Renal cortex interstitium (tissue), 15 donors: ENCODE results near the gene SLC29A4. TPM values are rescaled to one million over a fixed set of nuclear protein-coding genes. Genes with fewer than 3 reads are reported as not detected.
"Not testable (repeated sequence)": the region's sequence is repeated elsewhere in the genome, so short reads cannot be mapped to it uniquely, and the experiment has no call there.

Source experiments
- DNase-seq, 11 donors: peaks; one replicate each; pipeline ENCODE4 v3.0.0-alpha.2; 2013; ENCODE audit warnings: low read depth in 9 of 11, low spot score in 4 of 11; ENCODE audit errors: extremely low read depth in 1 of 11
- long read RNA-seq, 16 experiments: transcript quantifications; one replicate each; lab custom pipeline, GENCODE V29; 2026
- polyA plus RNA-seq, 3 donors: library from polyadenylated mRNA; unstranded; fragments of 120-200 nt; gene quantifications; one replicate each; pipeline ENCODE4 v1.2.1, GENCODE V29; 2013; ENCODE audit not compliant: insufficient read length in 3 of 3

SLC29A4 gene, protein sequence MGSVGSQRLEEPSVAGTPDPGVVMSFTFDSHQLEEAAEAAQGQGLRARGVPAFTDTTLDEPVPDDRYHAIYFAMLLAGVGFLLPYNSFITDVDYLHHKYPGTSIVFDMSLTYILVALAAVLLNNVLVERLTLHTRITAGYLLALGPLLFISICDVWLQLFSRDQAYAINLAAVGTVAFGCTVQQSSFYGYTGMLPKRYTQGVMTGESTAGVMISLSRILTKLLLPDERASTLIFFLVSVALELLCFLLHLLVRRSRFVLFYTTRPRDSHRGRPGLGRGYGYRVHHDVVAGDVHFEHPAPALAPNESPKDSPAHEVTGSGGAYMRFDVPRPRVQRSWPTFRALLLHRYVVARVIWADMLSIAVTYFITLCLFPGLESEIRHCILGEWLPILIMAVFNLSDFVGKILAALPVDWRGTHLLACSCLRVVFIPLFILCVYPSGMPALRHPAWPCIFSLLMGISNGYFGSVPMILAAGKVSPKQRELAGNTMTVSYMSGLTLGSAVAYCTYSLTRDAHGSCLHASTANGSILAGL
- 10 to 100 TPM; 18.6 to 24.0 (median 23.0) TPM for polyA plus RNA-seq
- long read RNA-seq, donor 1, partial matches to known transcripts: 14 of 15 reads
- long read RNA-seq, donor 1, other reads (novel, unspliced or antisense): 0 of 15 reads
- long read RNA-seq, donor 2, partial matches to known transcripts: 18 of 18 reads
- long read RNA-seq, donor 2, other reads (novel, unspliced or antisense): 0 of 18 reads
- long read RNA-seq, donor 3, full-length matches to known transcripts: 6 of 6 reads
- long read RNA-seq, donor 3, partial matches to known transcripts: 0 of 6 reads
- long read RNA-seq, donor 3, other reads (novel, unspliced or antisense): 0 of 6 reads
- long read RNA-seq, donor 4, full-length matches to known transcripts: 2 of 2 reads
- long read RNA-seq, donor 4, partial matches to known transcripts: 0 of 2 reads
- long read RNA-seq, donor 4, other reads (novel, unspliced or antisense): 0 of 2 reads
- long read RNA-seq, donor 5: 0 reads
- long read RNA-seq, donor 6: 0 reads
- long read RNA-seq, donor 7, partial matches to known transcripts: 25 of 25 reads
- long read RNA-seq, donor 7, other reads (novel, unspliced or antisense): 0 of 25 reads
- long read RNA-seq, donor 8: 0 reads
- long read RNA-seq, donor 9, full-length matches to known transcripts: 5 of 16 reads
- long read RNA-seq, donor 9, partial matches to known transcripts: 11 of 16 reads
- long read RNA-seq, donor 9, other reads (novel, unspliced or antisense): 0 of 16 reads
- long read RNA-seq, donor 10, full-length matches to known transcripts: 2 of 2 reads
- long read RNA-seq, donor 10, partial matches to known transcripts: 0 of 2 reads
- long read RNA-seq, donor 10, other reads (novel, unspliced or antisense): 0 of 2 reads
- long read RNA-seq, donor 11, full-length matches to known transcripts: 1 of 6 reads
- long read RNA-seq, donor 11, partial matches to known transcripts: 5 of 6 reads
- long read RNA-seq, donor 11, other reads (novel, unspliced or antisense): 0 of 6 reads
- long read RNA-seq, donor 12, partial matches to known transcripts: 0 of 1 reads
- long read RNA-seq, donor 12, other reads (novel, unspliced or antisense): 0 of 1 reads
- long read RNA-seq, donor 13: 0 reads
- long read RNA-seq, donor 14, full-length matches to known transcripts: 5 of 12 reads
- long read RNA-seq, donor 14, partial matches to known transcripts: 7 of 12 reads
- long read RNA-seq, donor 14, other reads (novel, unspliced or antisense): 0 of 12 reads
- long read RNA-seq, donor 15, full-length matches to known transcripts: 2 of 8 reads
- long read RNA-seq, donor 15, partial matches to known transcripts: 6 of 8 reads
- long read RNA-seq, donor 15, other reads (novel, unspliced or antisense): 0 of 8 reads
- long read RNA-seq, donor 16, full-length matches to known transcripts: 6 of 6 reads
- long read RNA-seq, donor 16, partial matches to known transcripts: 0 of 6 reads
- long read RNA-seq, donor 16, other reads (novel, unspliced or antisense): 0 of 6 reads

DNA sequence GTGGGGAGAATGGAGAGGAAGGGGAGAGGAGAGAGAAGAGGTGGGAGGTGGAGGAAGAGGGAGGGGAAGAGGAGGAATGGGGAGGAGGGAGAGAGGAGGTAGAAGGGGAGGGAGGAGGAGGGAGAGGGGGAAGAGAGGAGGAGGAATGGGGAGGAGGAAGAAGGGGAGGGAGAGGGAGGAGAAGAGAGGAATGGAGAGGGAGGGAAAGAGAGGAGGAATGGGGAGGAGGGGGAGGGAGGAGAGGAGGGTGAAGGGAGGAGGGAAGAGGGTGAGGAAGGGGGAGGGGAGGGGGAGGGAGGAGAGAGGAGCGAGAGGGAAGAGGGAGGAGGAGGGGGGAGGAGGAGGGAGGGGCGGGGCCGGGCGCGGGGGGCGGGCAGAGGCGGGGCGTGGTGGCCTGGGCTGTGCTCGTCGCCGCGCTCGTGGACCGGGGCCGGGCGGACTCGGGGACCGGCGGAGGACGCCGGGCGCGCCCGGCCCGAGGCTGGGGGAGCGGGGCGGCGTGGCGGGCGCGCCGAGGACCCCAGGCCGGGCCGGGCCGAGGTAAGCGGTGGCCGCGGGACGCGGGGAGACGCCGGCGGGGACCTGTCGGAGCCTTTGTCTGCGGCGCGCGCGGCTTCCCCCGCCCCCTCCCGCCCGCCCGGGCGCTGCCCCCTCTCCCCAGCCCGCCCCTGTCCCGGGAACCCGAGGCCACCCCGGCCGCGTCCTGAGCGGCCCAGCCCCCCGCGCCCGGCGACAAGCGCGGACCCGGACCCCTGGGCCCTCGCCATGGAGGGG lies at the start of gene SLC29A4:
Gene SLC29A4, plus strand, starts transcription at position 401 of the 774 bp plus-strand sequence. CDS start 4,874 bp downstream, outside the sequence.
- DNase-seq: peak in 1 of 11 donors; percentile 50

DNA sequence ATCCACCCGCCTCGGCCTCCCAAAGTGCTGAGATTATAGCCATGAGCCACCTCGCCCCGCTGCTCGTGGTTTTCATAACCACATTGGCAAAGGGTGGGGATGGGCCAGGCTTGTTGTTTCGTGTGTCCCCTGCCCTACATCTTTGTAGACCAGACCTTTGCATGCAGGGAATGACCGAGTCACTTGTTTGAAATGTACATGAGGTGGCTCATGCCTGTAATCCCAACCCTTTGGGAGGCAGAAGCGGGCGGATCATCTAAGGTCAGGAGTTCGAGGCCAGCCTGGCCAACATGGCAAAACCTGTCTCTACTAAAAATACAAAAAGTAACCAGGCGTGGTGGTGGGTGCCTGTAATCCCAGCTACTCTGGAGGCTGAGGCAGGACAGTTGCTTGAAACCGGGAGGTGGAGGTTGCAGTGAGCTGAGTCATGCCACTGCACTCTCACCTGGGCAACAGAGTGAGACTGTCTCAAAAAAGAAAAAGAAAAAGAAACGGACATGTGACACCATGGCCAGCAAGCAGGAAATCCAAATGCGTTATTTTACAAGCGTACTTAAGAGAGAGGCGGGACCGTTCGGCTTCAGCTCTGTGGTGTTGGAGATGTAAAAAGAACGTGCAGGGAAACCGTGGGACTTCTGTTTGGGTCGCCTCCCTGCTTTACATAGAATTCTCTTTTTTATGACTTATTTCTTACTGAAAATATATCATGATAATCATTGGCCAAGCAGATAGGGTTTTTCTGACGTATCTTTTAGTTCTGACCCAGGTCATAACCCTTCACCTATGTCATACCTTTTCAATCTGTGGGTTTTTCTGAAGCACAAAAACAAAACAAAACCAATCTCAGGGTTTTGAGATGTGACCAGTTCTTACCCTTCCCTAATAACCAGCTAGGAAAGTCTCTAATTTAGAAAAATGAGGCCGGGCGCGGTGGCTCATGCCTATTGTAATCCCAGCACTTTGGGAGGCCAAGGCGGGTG lies 47.6 kb upstream of the SLC29A4 start:
- DNase-seq: no peak

DNA sequence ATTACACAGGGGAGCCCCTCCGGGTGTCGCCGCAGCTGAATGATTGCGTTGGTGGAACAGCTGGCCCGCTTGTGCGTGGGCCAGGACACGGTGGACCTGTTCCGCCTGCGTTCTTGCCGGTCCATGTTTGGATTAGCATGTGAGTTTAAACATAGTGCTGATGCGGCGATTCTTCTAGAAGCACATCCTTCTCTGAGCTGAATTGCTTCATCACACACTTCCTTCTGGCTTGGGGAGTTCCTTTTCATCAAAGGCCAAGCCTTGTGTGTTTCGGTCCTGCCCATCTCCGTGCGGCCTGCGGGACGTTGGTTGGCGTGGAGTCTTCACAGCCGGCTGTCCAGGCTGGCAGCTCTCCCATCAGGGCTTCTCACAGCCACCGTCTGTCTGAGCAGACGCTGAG lies 45.5 kb upstream of the SLC29A4 start:
- no peak for DNase-seq

DNA sequence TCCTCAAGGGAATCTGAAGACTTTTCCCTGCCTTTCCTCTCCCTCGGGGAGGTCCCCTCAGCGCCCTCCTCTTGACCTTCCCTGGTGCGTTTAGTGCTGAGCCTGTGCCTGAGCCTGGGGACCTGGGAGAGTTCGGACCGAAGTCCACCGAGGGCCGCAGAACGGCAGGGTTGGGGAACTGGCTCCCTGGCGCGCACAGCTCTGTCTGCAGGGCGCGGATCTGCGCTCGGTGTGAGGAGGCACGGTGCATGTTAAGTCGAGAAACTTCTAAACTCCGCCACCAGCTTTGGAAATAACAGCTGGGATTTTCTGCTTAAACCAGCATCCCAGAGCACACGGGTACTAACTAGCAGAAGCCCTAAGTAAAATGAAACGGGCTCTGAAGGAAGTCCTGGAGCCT lies 44.2 kb upstream of the SLC29A4 start:
- no peak for DNase-seq

DNA sequence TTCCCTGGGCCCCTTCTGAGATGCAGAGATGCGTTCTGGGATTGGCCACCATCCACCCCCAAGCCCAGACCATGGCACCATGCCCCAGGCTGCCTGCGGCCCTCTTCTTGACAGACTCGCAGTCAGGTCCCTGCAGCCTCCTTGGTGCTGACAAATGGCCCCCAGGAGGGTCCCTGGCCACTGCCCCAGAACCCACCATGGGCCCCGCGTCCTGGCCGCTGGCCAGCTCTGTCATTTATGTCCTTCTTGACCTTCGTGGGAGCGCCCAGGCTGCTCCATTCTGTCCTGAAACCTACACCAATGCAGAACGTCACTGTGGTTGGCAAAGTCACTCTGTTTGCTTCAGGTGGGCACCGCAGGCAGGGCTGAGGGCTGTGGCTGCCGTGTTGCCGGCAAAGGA lies 39.5 kb upstream of the SLC29A4 start:
- no peak for DNase-seq

DNA sequence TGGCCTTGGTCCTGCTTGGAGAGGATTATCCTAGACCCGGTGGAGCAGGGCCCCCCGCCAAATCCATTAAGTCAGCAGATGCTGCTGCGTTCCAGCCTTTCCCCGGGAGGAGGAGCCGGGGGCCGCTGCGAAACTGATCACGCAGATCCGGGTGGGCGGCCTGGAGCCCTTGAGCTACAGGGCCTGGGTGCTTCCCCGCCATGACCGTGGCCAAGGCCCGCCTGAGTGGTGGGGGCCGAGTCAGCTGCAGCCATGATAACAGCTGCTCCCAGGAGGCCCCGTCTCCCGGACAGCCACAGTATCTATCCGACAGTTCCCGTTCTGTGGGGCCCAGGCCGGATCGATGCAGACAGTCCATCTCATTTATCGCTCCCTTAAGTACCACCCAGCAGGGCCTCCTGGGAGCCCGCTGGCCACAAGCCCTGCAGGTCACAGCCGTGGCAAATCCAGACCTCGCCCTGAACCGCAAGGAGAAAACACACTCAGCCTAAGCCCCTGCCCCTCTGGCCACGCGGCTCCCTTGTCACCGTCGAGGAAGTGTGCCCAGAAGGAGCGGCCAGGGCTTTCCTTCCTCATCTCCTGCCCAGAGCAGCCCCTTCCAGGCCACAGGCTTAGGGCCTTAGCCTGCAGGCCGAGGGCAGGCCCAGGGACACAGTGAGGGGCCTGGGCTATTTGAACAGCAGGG lies 34.4 kb upstream of the SLC29A4 start:
- no peak for DNase-seq

DNA sequence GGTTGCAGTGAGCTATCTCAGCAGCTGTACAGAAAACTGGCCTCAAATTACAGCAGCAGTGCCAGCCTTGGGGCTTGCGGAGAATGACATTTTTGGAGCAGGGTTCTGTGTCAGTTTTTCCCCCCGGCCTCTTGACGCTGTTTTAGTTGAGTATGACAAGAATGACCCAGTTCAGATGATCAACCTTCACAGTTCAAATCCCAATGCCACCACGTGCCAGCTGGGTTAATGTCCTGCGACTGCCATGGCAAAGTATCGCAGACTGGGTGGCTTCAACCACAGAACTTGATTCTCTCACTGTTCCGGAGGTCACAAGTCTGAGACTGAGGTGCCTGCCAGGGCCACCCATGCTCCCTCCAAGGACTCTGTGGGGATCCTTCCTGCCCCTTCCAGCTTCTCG lies 32.0 kb upstream of the SLC29A4 start:
- not testable (repeated sequence) for DNase-seq

DNA sequence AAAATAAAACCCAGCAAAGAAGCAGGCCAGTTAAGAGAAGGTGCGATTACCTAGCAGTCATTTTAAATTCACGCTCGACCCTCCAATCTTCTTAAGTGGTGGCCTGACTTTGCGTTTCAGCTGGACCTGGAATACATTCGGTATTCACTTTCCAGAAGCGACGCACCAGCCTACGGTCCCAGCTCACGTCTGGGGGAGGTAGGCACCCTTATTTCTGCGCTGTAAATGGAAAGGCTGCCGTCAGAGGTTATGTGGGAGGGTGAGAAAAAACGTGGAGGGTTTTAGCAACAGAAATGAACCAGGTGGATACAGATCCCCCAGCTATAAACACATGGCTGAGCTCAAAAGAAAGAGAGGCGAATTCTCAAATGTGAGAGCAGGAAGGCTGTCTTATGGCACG lies 29.2 kb upstream of the SLC29A4 start:
- not testable (repeated sequence) for DNase-seq

DNA sequence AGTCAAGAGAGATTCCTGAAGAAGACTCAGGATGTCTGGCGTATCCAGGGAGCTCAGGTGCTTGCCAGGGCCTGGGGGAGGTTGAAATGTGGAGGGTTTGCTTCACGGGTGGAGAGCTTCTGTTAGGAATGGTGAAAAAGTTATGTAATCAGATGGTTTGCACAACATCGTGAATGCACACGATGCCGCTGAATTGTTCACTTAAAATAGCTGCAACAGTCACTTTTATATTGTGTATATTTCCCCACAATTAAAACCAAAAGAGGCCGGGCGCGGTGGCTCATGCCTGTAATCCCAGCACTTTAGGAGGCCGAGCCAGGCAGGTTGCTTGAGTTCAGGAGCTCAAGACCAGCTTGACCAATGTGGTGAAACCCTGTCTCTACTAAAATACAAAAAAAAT lies 28.4 kb upstream of the SLC29A4 start:
- not testable (repeated sequence) for DNase-seq

DNA sequence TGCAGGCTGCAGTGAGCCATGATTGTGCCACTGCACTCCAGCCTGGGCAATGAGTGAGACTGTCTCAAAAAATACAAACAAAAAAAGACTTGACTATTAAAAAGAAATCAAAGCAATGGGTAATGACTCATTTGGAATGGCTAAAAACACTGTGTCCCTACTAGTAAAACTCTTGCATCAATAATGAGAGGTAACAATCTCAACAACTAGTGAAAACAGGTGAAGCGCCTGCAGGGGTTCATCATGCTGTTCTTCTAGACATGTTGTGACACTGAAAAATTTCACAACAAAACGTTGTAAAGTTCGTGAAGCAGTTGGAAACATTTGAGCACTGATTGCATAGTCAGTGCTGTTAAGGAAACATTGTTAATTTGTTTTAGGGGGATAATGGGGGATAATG lies 26.9 kb upstream of the SLC29A4 start:
- no peak for DNase-seq

DNA sequence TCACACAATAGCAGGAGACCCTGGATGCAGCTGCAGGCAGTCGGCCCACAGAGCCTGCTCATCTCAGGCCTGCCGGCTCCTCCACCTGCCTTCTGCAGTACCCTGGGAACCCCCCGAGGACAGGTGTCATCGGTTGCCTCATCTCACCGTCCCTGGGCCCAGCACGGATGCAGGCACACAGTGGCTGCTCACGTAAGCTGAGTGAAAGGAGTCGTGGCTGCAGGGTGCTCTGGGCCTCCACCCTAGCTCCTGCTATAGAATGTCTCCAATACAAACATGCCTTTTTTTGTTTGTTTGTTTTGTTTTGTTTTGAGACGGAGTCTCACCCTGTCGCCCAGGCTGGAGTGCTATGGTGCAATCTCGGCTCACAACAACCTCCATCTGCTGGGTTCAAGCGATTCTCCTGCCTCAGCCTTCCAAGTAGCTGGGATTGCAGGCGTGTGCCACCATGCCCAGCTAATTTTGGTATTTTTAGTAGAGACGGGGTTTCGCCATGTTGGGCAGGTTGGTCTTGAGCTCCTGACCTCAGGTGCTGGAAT lies 22.1 kb upstream of the SLC29A4 start:
- DNase-seq: not testable (repeated sequence)

DNA sequence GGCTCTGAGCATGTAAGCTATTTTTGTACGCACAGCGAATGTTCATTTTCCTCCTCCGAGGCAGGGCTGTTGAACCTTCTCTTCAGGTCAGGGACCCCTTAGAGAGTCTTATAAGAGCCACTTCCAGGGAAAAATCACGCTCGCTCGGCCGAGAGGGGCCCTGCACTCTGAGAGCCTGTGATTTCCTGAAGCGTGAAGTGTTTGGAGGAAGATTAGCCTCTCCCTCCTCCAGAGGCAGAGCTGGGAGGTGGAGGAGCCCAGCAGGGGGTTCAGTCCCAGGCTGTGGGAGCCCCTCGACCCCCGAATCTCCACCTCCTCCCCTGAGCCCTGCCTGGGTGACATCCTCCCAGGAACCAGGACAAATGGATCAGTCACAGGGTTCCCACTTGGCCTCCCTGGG lies 19.7 kb upstream of the SLC29A4 start:
- not testable (repeated sequence) for DNase-seq

DNA sequence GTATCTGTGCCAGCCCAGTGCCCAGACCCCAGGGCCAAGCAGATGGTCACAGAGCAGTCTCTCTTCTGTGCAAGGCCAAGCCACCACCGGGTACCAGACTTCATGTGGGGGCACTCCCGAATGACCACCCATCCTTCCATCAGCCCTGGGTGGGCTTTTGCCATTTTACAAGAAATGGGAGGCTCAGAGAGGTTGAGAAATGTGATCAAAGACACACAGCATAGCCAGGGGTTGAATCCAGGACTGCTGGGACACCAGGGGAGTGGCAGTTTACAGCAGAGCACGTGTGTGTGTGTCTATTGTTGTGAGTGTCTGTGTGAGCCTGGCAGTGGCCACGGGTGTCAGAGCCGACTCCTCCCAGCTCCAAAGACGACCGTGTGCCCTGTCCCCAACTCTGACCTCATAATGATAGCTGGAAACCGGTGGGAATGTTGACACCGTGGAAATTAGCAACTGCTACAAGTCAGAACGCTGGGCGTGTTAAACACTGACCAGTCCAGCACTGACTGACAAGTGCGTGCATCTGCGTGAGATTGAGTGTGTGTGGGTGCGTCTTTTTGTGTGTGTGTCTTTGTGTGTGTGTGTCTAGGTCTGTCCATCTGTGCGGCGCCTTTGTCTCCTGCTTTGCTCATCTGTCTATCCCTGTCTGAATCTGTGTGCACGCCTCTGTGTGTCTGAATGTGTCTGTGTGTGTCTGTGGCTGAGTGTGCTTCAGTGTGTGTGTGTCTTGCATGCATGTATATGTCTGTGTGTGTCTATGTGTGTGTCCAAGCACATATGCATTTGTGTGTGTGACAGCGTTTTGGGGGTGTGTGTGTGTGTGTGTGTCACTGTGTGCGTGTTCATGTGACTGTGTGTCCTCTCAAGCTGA lies 17.2 kb upstream of the SLC29A4 start:
- DNase-seq: no peak
